H1 (cell line): ENCODE data around the gene POP7. TPM values are rescaled to one million over a fixed set of nuclear protein-coding genes. Genes with fewer than 3 reads are reported as not detected.
A peak's percentile ranks its signal among the peaks of the same experiment; 100 is the strongest.

Experiments
- EGR1 ChIP-seq: IDR thresholded peaks from 2 replicates; pipeline ENCODE4 v1.6.1; 2011; ENCODE audit warnings: low read depth, low read length, borderline replicate concordance
- GABPA ChIP-seq: IDR thresholded peaks from 2 replicates; pipeline ENCODE4 v1.6.1; 2011; ENCODE audit warnings: mild to moderate bottlenecking, low read length, moderate library complexity, borderline replicate concordance; ENCODE audit not compliant: insufficient read depth
- RFX5 ChIP-seq: IDR thresholded peaks from 2 replicates; pipeline ENCODE4 v1.6.1; 2011; ENCODE audit warnings: low read depth, low read length, improper control_type of control experiment, borderline replicate concordance
- TAF1 ChIP-seq: IDR thresholded peaks from 2 replicates; pipeline ENCODE4 v1.6.1; 2011; ENCODE audit warnings: mild to moderate bottlenecking, low read depth, low read length
- polyA plus RNA-seq, 7 experiments: library from polyadenylated mRNA; depleted of rRNA in 3 of 7; stranded (reverse) in 5 of 7; unstranded in 2 of 7; fragments of >200 nt in 5 of 7; fragments of 200-250 nt in 2 of 7; gene quantifications; 1 replicate in 5 of 7; 2 replicates in 1 of 7; 4 replicates in 1 of 7; pipeline versions ENCODE4 v1.2.1 to v1.2.3, GENCODE V29; 2011 to 2013; ENCODE audit warnings: missing spikeins in 2 of 7, mixed read lengths in 2 of 7
- total RNA-seq: library from RNA; stranded (reverse); fragmentation: NEBNext Ultra II Directional; extraction: Animal tissue kit (Norgen Biotek cat#: 25700); gene quantifications from 2 replicates; pipeline ENCODE4 v1.2.1, GENCODE V29; 2021

The POP7 gene
- total and polyA plus RNA-seq, 2 of the 8 experiments (the other 6 are each of a cell fraction or from before 2014, with no cell fraction given), result 92.5 to 135 TPM

DNA sequence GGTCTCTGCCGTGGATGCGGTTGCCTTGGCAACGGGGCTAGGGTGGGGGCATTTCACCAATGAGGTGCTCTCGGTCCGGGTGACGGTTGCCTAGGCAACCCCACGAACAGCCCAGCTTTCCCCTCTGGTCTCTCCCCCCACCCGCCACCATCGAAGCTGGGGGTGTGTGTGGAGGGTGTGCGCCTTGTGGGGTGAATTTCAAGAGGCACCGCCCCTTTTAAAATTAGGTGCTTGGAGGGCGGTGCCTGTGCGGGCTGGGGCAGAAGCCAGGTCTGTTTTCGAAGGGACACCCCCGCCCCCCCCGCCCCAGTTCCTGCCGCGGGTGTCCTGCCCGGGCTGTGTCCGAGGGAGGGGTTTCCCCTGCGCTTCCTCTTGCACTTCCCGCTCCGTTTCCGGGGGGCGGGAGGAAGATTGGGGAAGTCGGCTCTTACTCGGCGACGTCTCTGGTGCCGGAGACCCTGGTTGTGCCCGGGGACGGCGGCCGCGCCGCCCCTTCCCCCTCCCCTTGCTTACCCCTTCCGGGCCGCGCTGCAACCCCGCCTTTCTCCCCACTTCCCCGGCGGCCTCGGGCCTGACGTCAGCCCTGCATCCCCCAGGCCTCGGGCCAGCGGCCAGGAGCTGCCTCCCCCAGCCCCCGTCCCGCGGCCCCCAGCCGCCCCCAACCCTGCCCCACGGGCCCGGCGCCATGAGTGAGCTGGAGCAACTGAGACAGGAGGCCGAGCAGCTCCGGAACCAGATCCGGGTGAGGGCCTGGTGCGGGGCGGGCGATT is 30.2 kb upstream of the POP7 start (continued):
- TF ChIP-seq GABPA (0 out of 2 replicates have a peak, but pooled peaks have one; percentile 18), RFX5 (no peak), EGR1 (peak; percentile 70), TAF1 (0 out of 2 replicates have a peak, but pooled peaks have one; percentile 27)
